ENCODE measurements around the gene PTP4A2.

Gene PTP4A2

GRCh38 chr1:31937300-31938183, 626 bp downstream of the PTP4A2 start:
- TF ChIP-seq, protein P1, sequence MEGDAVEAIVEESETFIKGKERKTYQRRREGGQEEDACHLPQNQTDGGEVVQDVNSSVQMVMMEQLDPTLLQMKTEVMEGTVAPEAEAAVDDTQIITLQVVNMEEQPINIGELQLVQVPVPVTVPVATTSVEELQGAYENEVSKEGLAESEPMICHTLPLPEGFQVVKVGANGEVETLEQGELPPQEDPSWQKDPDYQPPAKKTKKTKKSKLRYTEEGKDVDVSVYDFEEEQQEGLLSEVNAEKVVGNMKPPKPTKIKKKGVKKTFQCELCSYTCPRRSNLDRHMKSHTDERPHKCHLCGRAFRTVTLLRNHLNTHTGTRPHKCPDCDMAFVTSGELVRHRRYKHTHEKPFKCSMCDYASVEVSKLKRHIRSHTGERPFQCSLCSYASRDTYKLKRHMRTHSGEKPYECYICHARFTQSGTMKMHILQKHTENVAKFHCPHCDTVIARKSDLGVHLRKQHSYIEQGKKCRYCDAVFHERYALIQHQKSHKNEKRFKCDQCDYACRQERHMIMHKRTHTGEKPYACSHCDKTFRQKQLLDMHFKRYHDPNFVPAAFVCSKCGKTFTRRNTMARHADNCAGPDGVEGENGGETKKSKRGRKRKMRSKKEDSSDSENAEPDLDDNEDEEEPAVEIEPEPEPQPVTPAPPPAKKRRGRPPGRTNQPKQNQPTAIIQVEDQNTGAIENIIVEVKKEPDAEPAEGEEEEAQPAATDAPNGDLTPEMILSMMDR (IDR thresholded peaks at IDR 0.05; ENCODE audit: control insufficient read depth, insufficient read depth, low read depth, low read length, missing control alignments), result no peak
- H3K4me3 ChIP-seq (ENCODE audit: control insufficient read depth, low read depth, low read length), result peak overlapping the region; percentile 90
- no peak for DNase-seq (ENCODE audit: low read depth)

DNA sequence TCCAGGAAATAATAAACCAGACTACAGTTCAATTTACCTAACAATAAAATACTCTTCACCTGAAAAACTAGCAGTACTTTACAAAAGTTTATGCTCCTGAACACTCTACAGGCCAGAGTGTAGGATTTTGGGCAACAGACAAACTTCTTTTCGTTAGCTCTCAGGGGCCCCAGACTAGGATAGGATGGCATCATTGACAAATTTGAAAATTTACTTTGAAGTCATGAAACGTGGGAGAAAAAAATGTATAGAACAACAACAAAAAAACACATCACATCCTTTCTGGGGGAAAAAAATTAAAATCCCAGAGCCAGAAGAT, 1.2 kb downstream of the PTP4A2 start:
- H3K4me3 ChIP-seq (ENCODE audit: control insufficient read depth, low read depth, low read length), result peak overlapping the region; percentile 90
- no peak for DNase-seq (ENCODE audit: low read depth)
- TF ChIP-seq, protein P1 (IDR thresholded peaks at IDR 0.05; ENCODE audit: control insufficient read depth, insufficient read depth, low read depth, low read length, missing control alignments), result no peak

- no peak for DNase-seq (ENCODE audit: low read depth)
- TF ChIP-seq, protein P1 (IDR thresholded peaks at IDR 0.05; ENCODE audit: control insufficient read depth, insufficient read depth, low read depth, low read length, missing control alignments), result no peak
- H3K4me3 ChIP-seq (ENCODE audit: control insufficient read depth, low read depth, low read length), result peak overlapping the region; percentile 90
Observed at GRCh38 chr1:31936278-31936980, 1.7 kb downstream of the PTP4A2 start.

DNA sequence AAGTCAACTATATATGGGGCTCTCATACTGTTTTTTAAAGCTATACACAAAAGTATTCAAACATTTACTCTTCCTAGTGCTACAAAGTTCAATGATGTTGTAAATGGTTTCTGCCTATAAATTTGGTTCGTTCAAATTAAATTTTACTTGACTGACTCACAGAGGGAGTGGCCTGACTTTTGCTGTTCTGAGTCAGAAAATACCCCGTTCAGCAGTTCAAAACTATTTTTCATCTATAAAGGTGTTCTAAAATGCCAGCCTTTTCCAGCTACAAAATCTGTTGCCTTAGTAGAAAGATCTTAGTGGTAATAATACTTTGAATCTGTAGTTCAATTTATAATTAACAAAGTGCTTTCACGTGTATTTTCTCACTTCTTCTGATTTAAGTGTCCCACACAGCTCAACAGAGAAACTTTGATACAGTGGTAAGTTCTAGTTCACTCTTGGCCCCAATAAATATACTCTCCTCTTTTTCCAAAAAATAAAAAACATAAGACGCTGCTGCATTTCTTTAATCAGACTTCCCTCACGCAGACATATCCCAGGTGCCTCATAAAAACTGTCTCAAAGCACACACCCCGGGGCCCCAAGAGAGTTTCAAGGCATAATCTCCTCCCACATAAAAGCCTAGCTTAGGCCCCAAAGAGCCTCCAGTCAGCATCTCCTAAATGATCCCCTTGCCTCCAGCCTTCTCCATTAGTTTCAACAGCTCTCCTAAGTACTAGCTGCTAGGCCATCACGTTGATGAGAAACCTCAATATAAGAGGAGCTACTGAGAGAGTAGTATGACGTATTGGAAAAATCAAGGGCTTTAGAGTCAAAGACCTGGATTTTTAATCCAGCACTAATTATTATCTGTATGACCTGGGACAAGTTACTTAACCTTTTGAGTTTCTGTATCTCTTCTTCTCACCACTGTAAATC, 3.2 kb downstream of the PTP4A2 start:
- peak overlapping the region; percentile 4 for H3K4me3 ChIP-seq (ENCODE audit: control insufficient read depth, low read depth, low read length)
- TF ChIP-seq, protein P1 (IDR thresholded peaks at IDR 0.05; ENCODE audit: control insufficient read depth, insufficient read depth, low read depth, low read length, missing control alignments), result no peak
- DNase-seq (ENCODE audit: low read depth), result no peak

DNA sequence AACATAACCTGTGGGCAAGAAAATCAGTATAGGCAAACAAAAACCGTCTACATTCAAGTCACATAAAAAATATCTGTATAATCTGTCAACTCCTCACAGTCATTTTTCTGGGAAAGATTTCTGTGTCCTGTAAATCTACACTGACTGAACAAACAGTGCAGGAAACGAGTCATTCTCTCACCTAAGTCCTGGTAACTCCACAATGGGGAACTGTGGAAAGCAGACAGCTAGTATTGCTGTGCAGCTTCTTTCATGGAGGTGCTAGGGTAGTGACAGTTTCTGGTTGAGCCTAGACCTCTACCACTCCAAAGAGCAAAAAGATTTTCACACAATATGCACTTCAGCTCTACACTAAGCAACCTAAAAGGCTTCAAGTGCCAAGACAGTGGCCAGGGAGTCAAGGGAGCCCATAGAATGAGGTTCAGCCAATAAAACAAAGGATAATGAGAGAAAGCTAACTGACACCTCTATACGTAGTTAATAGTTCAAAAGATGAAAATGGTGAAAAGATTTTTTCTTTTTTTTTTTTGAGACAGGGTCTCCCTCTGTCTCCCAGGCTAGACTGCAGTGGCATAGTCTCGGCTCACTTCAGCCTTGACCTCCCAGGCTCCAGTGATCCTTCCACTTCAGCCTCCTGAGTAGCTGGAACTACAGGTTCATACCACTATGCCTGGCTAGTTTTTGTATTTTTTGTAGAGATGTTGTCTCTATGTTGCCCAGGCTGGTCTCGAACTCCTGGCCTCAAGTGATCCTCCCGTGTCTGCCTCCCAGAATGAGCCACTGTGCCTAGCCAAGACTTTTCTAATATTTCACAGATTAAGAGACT, 5.5 kb downstream of the PTP4A2 start:
- no peak overlapping the region for H3K4me3 ChIP-seq (ENCODE audit: control insufficient read depth, low read depth, low read length)
- no peak for DNase-seq (ENCODE audit: low read depth)
- TF ChIP-seq, protein P1 (IDR thresholded peaks at IDR 0.05; ENCODE audit: control insufficient read depth, insufficient read depth, low read depth, low read length, missing control alignments), result no peak

Measured in AG09309 (cell line).